H9 (cell line): ENCODE measurements around the gene FLOT2. TPM values are rescaled to one million over a fixed set of nuclear protein-coding genes. Genes with fewer than 3 reads are reported as not detected.

ENCODE experiments used
- DNase-seq: peaks from one replicate; pipeline ENCODE4 v3.0.0-alpha.2; 2017
- H2AFZ ChIP-seq: one replicate; pipeline ENCODE4 v1.6.1; 2013; ENCODE audit warnings: mild to moderate bottlenecking, low read length, control low read depth, moderate library complexity
- H2AK5ac ChIP-seq: 2 replicates; pipeline ENCODE4 v1.6.1; 2013; ENCODE audit warnings: low read length, control low read depth, mixed read lengths; ENCODE audit not compliant: insufficient read length
- H2BK120ac ChIP-seq: one replicate; pipeline ENCODE4 v1.6.1; 2013; ENCODE audit warnings: low read depth, mild to moderate bottlenecking, low read length, control low read depth, inconsistent platforms; ENCODE audit not compliant: poor library complexity, severe bottlenecking
- H2BK12ac ChIP-seq: 2 replicates; pipeline ENCODE4 v1.6.1; 2013; ENCODE audit warnings: low read length, control low read depth, mixed read lengths, low read depth; ENCODE audit not compliant: insufficient read length
- H2BK15ac ChIP-seq: 2 replicates; pipeline ENCODE4 v1.6.1; 2013; ENCODE audit warnings: low read depth, low read length, control low read depth
- H2BK20ac ChIP-seq: one replicate; pipeline ENCODE4 v1.6.1; 2013; ENCODE audit warnings: low read depth, mild to moderate bottlenecking, low read length, control low read depth, inconsistent platforms; ENCODE audit not compliant: poor library complexity, severe bottlenecking
- H2BK5ac ChIP-seq: 2 replicates; pipeline ENCODE4 v1.6.1; 2013; ENCODE audit warnings: low read length, control low read depth, mixed read lengths; ENCODE audit not compliant: insufficient read length
- H3K14ac ChIP-seq: 2 replicates; pipeline ENCODE4 v1.6.1; 2013; ENCODE audit warnings: low read length, control low read depth; ENCODE audit not compliant: insufficient read depth
- H3K18ac ChIP-seq: 2 replicates; pipeline ENCODE4 v1.6.1; 2013; ENCODE audit warnings: low read depth, mild to moderate bottlenecking, mixed read lengths, low read length, control low read depth; ENCODE audit not compliant: insufficient read length
- H3K23ac ChIP-seq: 2 replicates; pipeline ENCODE4 v1.6.1; 2013; ENCODE audit warnings: low read length, control low read depth, mixed read lengths, low read depth; ENCODE audit not compliant: insufficient read length
- H3K23me2 ChIP-seq: 2 replicates; pipeline ENCODE4 v1.6.1; 2013; ENCODE audit warnings: low read depth, mild to moderate bottlenecking, mixed read lengths, low read length, control low read depth; ENCODE audit not compliant: insufficient read length, poor library complexity, severe bottlenecking
- H3K27ac ChIP-seq: 2 replicates; pipeline ENCODE4 v1.5.1; 2013; ENCODE audit warnings: low read length, control low read depth, mixed read lengths, low read depth; ENCODE audit not compliant: insufficient read length
- H3K27me3 ChIP-seq: 2 replicates; pipeline ENCODE4 v1.6.1; 2013; ENCODE audit warnings: low read length, control low read depth, inconsistent platforms; ENCODE audit not compliant: insufficient read depth
- H3K4ac ChIP-seq: 2 replicates; pipeline ENCODE4 v1.6.1; 2013; ENCODE audit warnings: low read depth, mild to moderate bottlenecking, control low read depth, inconsistent platforms, low read length, moderate library complexity
- H3K4me1 ChIP-seq: 2 replicates; pipeline ENCODE4 v1.6.1; 2013; ENCODE audit warnings: low read length, control low read depth, inconsistent platforms; ENCODE audit not compliant: insufficient read depth
- H3K4me2 ChIP-seq: 2 replicates; pipeline ENCODE4 v1.6.1; 2013; ENCODE audit warnings: low read length, control low read depth, mixed read lengths; ENCODE audit not compliant: insufficient read length, insufficient read depth
- H3K56ac ChIP-seq: 2 replicates; pipeline ENCODE4 v1.6.1; 2013; ENCODE audit warnings: low read depth, mild to moderate bottlenecking, mixed read lengths, low read length, control low read depth; ENCODE audit not compliant: insufficient read length
- H3K79me1 ChIP-seq: 2 replicates; pipeline ENCODE4 v1.6.1; 2013; ENCODE audit warnings: low read depth, mild to moderate bottlenecking, moderate library complexity, low read length, control low read depth, inconsistent platforms; ENCODE audit not compliant: insufficient read depth, poor library complexity, severe bottlenecking
- H3K79me2 ChIP-seq: 2 replicates; pipeline ENCODE4 v1.6.1; 2013; ENCODE audit warnings: low read length, control low read depth, inconsistent platforms; ENCODE audit not compliant: insufficient read depth
- H3K9ac ChIP-seq: 2 replicates; pipeline ENCODE4 v1.6.1; 2013; ENCODE audit warnings: low read length, control low read depth, mixed read lengths; ENCODE audit not compliant: insufficient read length; ENCODE audit errors: extremely low read depth
- H3K9me3 ChIP-seq: one replicate; pipeline ENCODE4 v1.6.1; 2013; ENCODE audit warnings: low read depth, low read length, inconsistent platforms; ENCODE audit not compliant: control insufficient read depth
- H3T11ph ChIP-seq: one replicate; pipeline ENCODE4 v1.6.1; 2013; ENCODE audit warnings: mild to moderate bottlenecking, low read length, control low read depth, inconsistent platforms
- H4K20me1 ChIP-seq: one replicate; pipeline ENCODE4 v1.6.1; 2013; ENCODE audit not compliant: control insufficient read depth, insufficient read length, insufficient read depth
- H4K5ac ChIP-seq: 2 replicates; pipeline ENCODE4 v1.6.1; 2013; ENCODE audit warnings: low read depth, mild to moderate bottlenecking, mixed read lengths, low read length, control low read depth; ENCODE audit not compliant: insufficient read length
- H4K8ac ChIP-seq: replicated peaks from 2 replicates; pipeline ENCODE4 v1.6.1; 2013; ENCODE audit warnings: low read length, control low read depth, mixed read lengths, low read depth; ENCODE audit not compliant: insufficient read length
- H4K91ac ChIP-seq: 2 replicates; pipeline ENCODE4 v1.6.1; 2013; ENCODE audit warnings: low read depth, mild to moderate bottlenecking, moderate library complexity, mixed read lengths, low read length, control low read depth; ENCODE audit not compliant: insufficient read length
- H3K27ac Mint-ChIP-seq, 3 experiments: 2 replicates in 2 of 3; 3 replicates in 1 of 3; pipeline ENCODE4 v1.8.0; 2020 to 2021; ENCODE audit warnings: mixed read lengths in 3 of 3, mild to moderate bottlenecking in 1 of 3, moderate library complexity in 1 of 3
- H3K27me3 Mint-ChIP-seq: 2 replicates; pipeline ENCODE4 v1.8.0; 2021; ENCODE audit warnings: low read depth, mild to moderate bottlenecking, moderate library complexity, mixed read lengths
- H3K36me3 Mint-ChIP-seq, 3 experiments: 2 replicates in 2 of 3; 3 replicates in 1 of 3; pipeline ENCODE4 v1.8.0; 2020 to 2021; ENCODE audit warnings: low read depth in 3 of 3, mixed read lengths in 3 of 3; ENCODE audit not compliant: insufficient read depth in 1 of 3
- H3K4me1 Mint-ChIP-seq, 2 experiments: 2 replicates each; pipeline ENCODE4 v1.8.0; 2020; ENCODE audit warnings: mixed read lengths in 2 of 2
- H3K4me3 Mint-ChIP-seq, 2 experiments: 2 replicates in 1 of 2; 3 replicates in 1 of 2; pipeline ENCODE4 v1.8.0; 2020 to 2021; ENCODE audit warnings: mild to moderate bottlenecking in 2 of 2, mixed read lengths in 2 of 2, moderate library complexity in 1 of 2
- H3K9me3 Mint-ChIP-seq, 2 experiments: 2 replicates in 1 of 2; 3 replicates in 1 of 2; pipeline ENCODE4 v1.8.0; 2020; ENCODE audit warnings: mild to moderate bottlenecking in 2 of 2, mixed read lengths in 2 of 2, moderate library complexity in 1 of 2
- CTCF ChIP-seq: fragments of 200-600 bp; sonication (generic); conservative IDR thresholded peaks from 3 replicates; pipeline ENCODE4 v1.8.0; 2021; ENCODE audit warnings: antibody characterized with exemption, mild to moderate bottlenecking
- WGBS: extraction: QIAGEN DNeasy Blood & Tissue Kit; methylation state at CpG from one replicate; pipeline ENCODE4 v1.1.7; 2013; ENCODE audit warnings: missing lambda C conversion rate, low lambda C conversion rate, mixed read lengths; ENCODE audit not compliant: insufficient read length; ENCODE audit errors: extremely low coverage; 5-methylcytosine and 5-hydroxymethylcytosine counted together
- total RNA-seq: library from RNA; stranded (reverse); gene quantifications from 2 replicates; pipeline ENCODE4 v1.2.1, GENCODE V29; 2021

Gene FLOT2
- total RNA-seq, 1 experiment from 2014 or later = 173 TPM

DNA sequence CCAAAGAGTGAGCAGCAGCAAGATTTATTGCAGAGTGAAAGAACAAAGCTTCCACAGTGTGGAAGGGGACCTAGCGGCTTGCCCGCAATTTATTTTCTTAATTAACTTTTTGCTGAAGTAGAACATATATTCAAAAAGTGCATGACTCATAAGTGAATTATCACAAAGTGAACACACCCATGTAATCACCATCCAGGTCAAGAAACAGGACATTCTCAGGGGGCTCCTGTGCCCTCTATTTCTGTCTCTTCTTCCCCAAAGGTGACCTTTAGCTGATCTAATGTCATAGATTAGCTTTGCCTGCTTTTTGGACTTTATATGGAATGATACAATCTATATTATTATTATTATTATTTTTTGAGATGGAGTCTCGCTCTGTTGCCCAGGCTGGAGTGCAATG is 22.8 kb downstream of the FLOT2 start:
- Histone ChIP-seq H3K79me2 (no peaks in the 10 kb centered on the region), H3K4me1 (no peaks in the 10 kb centered on the region), H3K79me1 (no peaks in the 10 kb centered on the region), H3K18ac (no peak overlapping the region), H3K23ac (no peak overlapping the region), H2BK15ac (no peak overlapping the region), H3K9ac (no peak overlapping the region), H3K4ac (no peak overlapping the region), H2BK120ac (no peak overlapping the region), H3K4me2 (no peak overlapping the region), H2AK5ac (no peak overlapping the region), H4K8ac (no peak overlapping the region), H3K9me3 (no peaks in the 10 kb centered on the region), H3K56ac (no peak overlapping the region), H4K5ac (no peak overlapping the region), H3K27ac (no peak overlapping the region), H3K23me2 (no peaks in the 10 kb centered on the region), H3K14ac (no peak overlapping the region), H3T11ph (no peak overlapping the region), H4K91ac (no peak overlapping the region), H3K27me3 (no peaks in the 10 kb centered on the region), H2AFZ (no peak overlapping the region), H2BK20ac (no peak overlapping the region), H2BK5ac (no peak overlapping the region), H2BK12ac (no peak overlapping the region), H4K20me1 (no peaks in the 10 kb centered on the region)
- peaks cover 4 to 6% of the 10 kb centered on the region in 2 experiments; a peak in 3 of 5 replicates for H3K9me3 Mint-ChIP-seq
- H3K4me3 Mint-ChIP-seq = no peak overlapping the region
- H3K4me1 Mint-ChIP-seq = peaks cover 3 to 17% of the 10 kb centered on the region in 2 experiments
- peaks cover 8 to 20% (median 17%) of the 10 kb centered on the region in 3 experiments; a peak in 6 of 7 replicates for H3K36me3 Mint-ChIP-seq
- no peak overlapping the region for H3K27ac Mint-ChIP-seq
- TF ChIP-seq CTCF = no peak
- no peak for DNase-seq
- peaks cover 9% of the 10 kb centered on the region for H3K27me3 Mint-ChIP-seq
- WGBS = no CpG with 5 or more reads among the region's 3 CpGs
